HL-60 (cell line): ENCODE data around the gene CNPY3.

Experiments used
- CTCF ChIP-seq: IDR thresholded peaks from one replicate; pipeline ENCODE4 v1.5.1; 2011; ENCODE audit warnings: low read length, control low read depth, inconsistent platforms; ENCODE audit not compliant: insufficient read depth
- GABPA ChIP-seq: IDR thresholded peaks from 2 replicates; pipeline ENCODE4 v1.6.1; 2012; ENCODE audit warnings: low read depth
- POLR2AphosphoS5 ChIP-seq: IDR thresholded peaks from 2 replicates; pipeline ENCODE4 v1.6.1; 2012; ENCODE audit warnings: low read depth
- SPI1 ChIP-seq: IDR thresholded peaks from 2 replicates; pipeline ENCODE4 v1.6.1; 2012; ENCODE audit warnings: low read depth, mild to moderate bottlenecking, borderline replicate concordance

GRCh38 chr6:42952389-42952788, 23.1 kb downstream of the CNPY3 start:
- TF ChIP-seq CTCF (no peak), GABPA (no peak), POLR2AphosphoS5 (no peak), SPI1 (no peak)
